ENCODE measurements around the gene TMEM11. TPM values are rescaled to one million over a fixed set of nuclear protein-coding genes. Genes with fewer than 3 reads are reported as not detected.

The TMEM11 gene, protein sequence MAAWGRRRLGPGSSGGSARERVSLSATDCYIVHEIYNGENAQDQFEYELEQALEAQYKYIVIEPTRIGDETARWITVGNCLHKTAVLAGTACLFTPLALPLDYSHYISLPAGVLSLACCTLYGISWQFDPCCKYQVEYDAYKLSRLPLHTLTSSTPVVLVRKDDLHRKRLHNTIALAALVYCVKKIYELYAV
- total RNA-seq: 10 to 100 TPM; 52.9 to 78.4 (median 58.6) TPM
- polyA plus RNA-seq: 100 to 1,000 TPM in 2 of 3 donors, 10 to 100 TPM in 1; 89.6 to 159 (median 109) TPM
- long read RNA-seq, donor 1, transcript TMEM11-201 (2 exons, 2,095 nt): minor isoform, 26 of 80 reads
- long read RNA-seq, donor 1, transcript TMEM11-202 (3 exons, 1,246 nt): major isoform, 37 of 80 reads
- long read RNA-seq, donor 1, partial matches to known transcripts: 2 of 80 reads
- long read RNA-seq, donor 1, other reads (novel, unspliced or antisense): 14 of 80 reads
- long read RNA-seq, donor 2, transcript TMEM11-201 (2 exons, 2,095 nt): major isoform, 145 of 271 reads
- long read RNA-seq, donor 2, transcript TMEM11-202 (3 exons, 1,246 nt): minor isoform, 109 of 271 reads
- long read RNA-seq, donor 2, partial matches to known transcripts: 0 of 271 reads
- long read RNA-seq, donor 2, other reads (novel, unspliced or antisense): 13 of 271 reads

DNA sequence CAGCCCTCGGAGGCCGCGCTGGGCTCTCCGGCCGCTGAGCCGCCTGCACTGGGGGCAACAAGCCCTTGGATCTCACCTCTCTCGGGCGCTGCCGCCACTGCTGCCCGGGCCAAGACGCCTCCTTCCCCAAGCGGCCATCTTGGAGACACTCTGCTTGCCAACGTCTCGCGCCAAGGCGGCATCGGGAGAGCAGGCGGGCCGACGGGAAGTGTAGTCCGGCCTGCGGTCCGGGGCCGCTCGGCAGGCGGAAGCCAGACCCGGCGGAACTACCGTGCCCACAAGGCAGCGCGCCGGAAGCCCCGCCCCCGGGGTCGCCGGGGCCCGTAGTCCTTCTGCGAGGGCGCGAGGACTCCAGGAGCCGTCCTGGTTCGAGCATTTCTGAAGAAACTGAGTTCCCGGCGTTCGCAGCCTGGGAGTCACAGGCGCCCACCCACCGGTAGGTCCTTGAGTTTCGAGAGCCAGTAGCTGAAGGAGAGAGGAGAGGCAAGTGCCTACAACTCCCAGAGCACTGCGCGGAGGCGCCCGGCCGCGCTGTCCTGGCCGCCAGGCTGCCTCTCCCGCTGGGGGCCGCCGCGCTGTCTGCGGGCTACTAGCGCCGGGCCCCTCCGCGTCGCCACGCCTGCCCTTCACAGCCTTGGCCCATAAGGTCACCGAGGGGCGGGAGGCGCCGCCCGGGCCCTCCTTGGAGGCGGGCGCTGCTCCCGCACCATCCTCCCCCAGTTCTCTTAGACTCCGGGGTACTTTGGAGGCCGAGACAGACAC lies at the start of gene TMEM11:
Gene TMEM11, minus strand, starts transcription at position 147 of the 762 bp plus-strand sequence. Its CDS starts 9 bp downstream, at position 138.
- Histone ChIP-seq H3K27me3 (ENCODE audit: insufficient read depth in 3 of 3, low read length in 2 of 3) (no peaks in the 10 kb centered on the region), H3K27ac (peak within 1 kb of the TSS; percentile 99), H3K36me3 (ENCODE audit: insufficient read depth in 1 of 2, low read depth in 1 of 2) (peaks cover 0 to 14% of the 10 kb centered on the region in 2 donors), H3K9me3 (no peaks in the 10 kb centered on the region), H3K4me1 (peaks cover 67% of the 10 kb centered on the region), H3K4me3 (peak within 1 kb of the TSS; percentile 97)
- intact Hi-C loops (cut with DNase I): loop anchor here (5.0 kb wide), 5 partner anchors 42 to 172 kb away; partner anchors contain the start of genes DHRS7B (in 2 of the 2) and USP22 (in 1 of the 2)
- DNase-seq (peak; percentile 97 to 99), ATAC-seq (peak; percentile 84 to 92 (median 86))
- no peak for TF ChIP-seq CTCF (IDR thresholded peaks at IDR 0.05)
- WGBS, 3 donors: 0 to 1% (median 0%) methylated on average over 53 to 76 of the region's 76 CpGs

DNA sequence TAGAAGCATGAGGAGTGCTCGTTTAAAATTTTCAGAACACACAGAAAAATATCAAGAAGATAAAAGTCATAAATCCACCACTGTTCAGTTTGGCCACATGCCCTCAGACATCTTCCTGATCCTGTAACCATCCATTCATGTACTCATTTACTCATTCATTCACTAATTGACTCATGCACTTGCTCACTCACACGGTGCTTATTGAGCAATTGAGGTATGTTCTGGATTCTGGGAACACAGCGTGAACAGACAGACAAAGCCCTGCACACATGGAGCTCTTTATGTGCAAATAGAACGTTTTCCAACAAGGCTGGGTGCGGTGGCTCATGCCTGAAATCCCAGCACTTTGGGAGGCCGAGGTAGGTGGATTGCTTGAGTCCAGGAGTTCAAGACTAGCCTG lies 49.4 kb upstream of the TMEM11 start:
- TF ChIP-seq CTCF (IDR thresholded peaks at IDR 0.05): no peak
- intact Hi-C loops (cut with DNase I): no loop called here
- no peak for DNase-seq
- Histone ChIP-seq H3K4me3 (no peak overlapping the region), H3K27me3 (ENCODE audit: insufficient read depth in 3 of 3, low read length in 2 of 3) (no peaks in the 10 kb centered on the region), H3K27ac (no peak overlapping the region), H3K4me1 (peaks cover 17% of the 10 kb centered on the region), H3K36me3 (ENCODE audit: insufficient read depth in 1 of 2, low read depth in 1 of 2) (no peaks in the 10 kb centered on the region), H3K9me3 (no peaks in the 10 kb centered on the region)
- ATAC-seq: peak in 3 of 4 donors; percentile 52 to 72 (median 64)
- WGBS, 3 donors: 65 to 73% (median 68%) methylated on average over 6 of the region's 6 CpGs

- Histone ChIP-seq H3K36me3 (ENCODE audit: insufficient read depth in 1 of 2, low read depth in 1 of 2) (no peaks in the 10 kb centered on the region), H3K4me1 (peaks cover 17% of the 10 kb centered on the region), H3K9me3 (no peaks in the 10 kb centered on the region), H3K4me3 (no peak overlapping the region), H3K27me3 (ENCODE audit: insufficient read depth in 3 of 3, low read length in 2 of 3) (no peaks in the 10 kb centered on the region), H3K27ac (no peak overlapping the region)
- TF ChIP-seq CTCF (IDR thresholded peaks at IDR 0.05): no peak
- 64 to 80% (median 73%) methylated on average over 12 of the region's 12 CpGs for WGBS, 3 donors
- DNase-seq (no peak), ATAC-seq (peak in 1 of 4 donors; percentile 33)
- intact Hi-C loops (cut with DNase I): no loop called here
Observed at GRCh38 chr17:21262259-21262993, 48.5 kb upstream of the TMEM11 start.

- H3K9me3 ChIP-seq: no peaks in the 10 kb centered on the region
- peak overlapping the region; percentile 36 for H3K27ac ChIP-seq
- ATAC-seq (no peak), DNase-seq (no peak)
- H3K4me1 ChIP-seq: peaks cover 25% of the 10 kb centered on the region
- intact Hi-C loops (cut with DNase I): no loop called here
- TF ChIP-seq CTCF (IDR thresholded peaks at IDR 0.05): no peak
- H3K4me3 ChIP-seq: no peak overlapping the region
- H3K36me3 ChIP-seq (ENCODE audit: insufficient read depth in 1 of 2, low read depth in 1 of 2): no peaks in the 10 kb centered on the region
- H3K27me3 ChIP-seq (ENCODE audit: insufficient read depth in 3 of 3, low read length in 2 of 3): no peaks in the 10 kb centered on the region
- 95 to 98% (median 97%) methylated on average over 7 of the region's 7 CpGs for WGBS, 3 donors
Observed at GRCh38 chr17:21258593-21258992, 44.6 kb upstream of the TMEM11 start.
